Testis (tissue), 2 donors: Measurements from ENCODE around the gene FAM237B.

Experiments
- CTCF ChIP-seq, 3 experiments: fragments of 450-650 bp in 2 of 3; fragments of 200-600 bp in 1 of 3; sonication (generic) in 1 of 3; IDR thresholded peaks; one replicate each; pipeline ENCODE4 v1.5.1; 2016 to 2019; ENCODE audit warnings: antibody characterized with exemption in 3 of 3, mild to moderate bottlenecking in 2 of 3, moderate library complexity in 1 of 3
- POLR2A ChIP-seq: fragments of 450-650 bp; IDR thresholded peaks from one replicate; pipeline ENCODE4 v1.6.1; 2017; ENCODE audit warnings: antibody characterized with exemption, mild to moderate bottlenecking, moderate library complexity

GRCh38 chr7:90351987-90352386 is 30.9 kb upstream of the FAM237B start:
- TF ChIP-seq POLR2A = no peak
- TF ChIP-seq CTCF (IDR thresholded peaks at IDR 0.05) = no peak
